Neural progenitor cell (in vitro differentiated cells): ENCODE data around the gene CTXND1. TPM values are rescaled to one million over a fixed set of nuclear protein-coding genes. Genes with fewer than 3 reads are reported as not detected.

Experiments used
- DNase-seq: peaks from one replicate; pipeline ENCODE4 v3.0.0-alpha.2; 2016; ENCODE audit warnings: low spot score
- H2AFZ ChIP-seq: fragments of 200-600 bp; sonication (generic); replicated peaks from 2 replicates; pipeline ENCODE4 v1.6.1; 2016; ENCODE audit warnings: antibody characterized with exemption
- H3F3A ChIP-seq: fragments of 200-600 bp; sonication (generic); 2 replicates; pipeline ENCODE4 v1.6.1; 2016; ENCODE audit warnings: antibody characterized with exemption, low read depth
- H3K27ac ChIP-seq: fragments of 200-600 bp; sonication (generic); 2 replicates; pipeline ENCODE4 v1.5.1; 2016; ENCODE audit warnings: mild to moderate bottlenecking
- H3K27me3 ChIP-seq: fragments of 200-600 bp; sonication (generic); 2 replicates; pipeline ENCODE4 v1.6.1; 2016; ENCODE audit warnings: mild to moderate bottlenecking, moderate library complexity
- H3K36me3 ChIP-seq: fragments of 200-600 bp; sonication (generic); 2 replicates; pipeline ENCODE4 v1.5.1; 2016
- H3K4me1 ChIP-seq: fragments of 200-600 bp; sonication (generic); 2 replicates; pipeline ENCODE4 v1.6.1; 2016; ENCODE audit warnings: mixed run types
- H3K4me2 ChIP-seq: fragments of 200-600 bp; sonication (generic); 2 replicates; pipeline ENCODE4 v1.6.1; 2016
- H3K4me3 ChIP-seq: fragments of 200-600 bp; sonication (generic); 2 replicates; pipeline ENCODE4 v1.5.1; 2016
- H3K79me2 ChIP-seq: fragments of 200-600 bp; sonication (generic); 2 replicates; pipeline ENCODE4 v1.6.1; 2016; ENCODE audit warnings: low read depth
- H3K9ac ChIP-seq: fragments of 200-600 bp; sonication (generic); 2 replicates; pipeline ENCODE4 v1.6.1; 2016
- H3K9me3 ChIP-seq: fragments of 200-600 bp; sonication (generic); 2 replicates; pipeline ENCODE4 v1.5.1; 2016; ENCODE audit warnings: low read depth
- H4K20me1 ChIP-seq: fragments of 200-600 bp; sonication (generic); 2 replicates; pipeline ENCODE4 v1.6.1; 2016; ENCODE audit warnings: low read depth
- H3K27ac Mint-ChIP-seq: 3 replicates; pipeline ENCODE4 v1.8.0; 2021; ENCODE audit warnings: mixed read lengths
- H3K27me3 Mint-ChIP-seq: 2 replicates; pipeline ENCODE4 v1.8.0; 2022; ENCODE audit warnings: low read depth, mild to moderate bottlenecking, inconsistent platforms, moderate library complexity, mixed read lengths; ENCODE audit not compliant: insufficient read depth
- H3K36me3 Mint-ChIP-seq: 3 replicates; pipeline ENCODE4 v1.8.0; 2021; ENCODE audit warnings: mixed read lengths
- H3K4me1 Mint-ChIP-seq: 3 replicates; pipeline ENCODE4 v1.8.0; 2021; ENCODE audit warnings: mixed read lengths
- H3K4me3 Mint-ChIP-seq: 3 replicates; pipeline ENCODE4 v1.8.0; 2021; ENCODE audit warnings: mild to moderate bottlenecking, moderate library complexity, mixed read lengths
- H3K9me3 Mint-ChIP-seq: 3 replicates; pipeline ENCODE4 v1.8.0; 2020; ENCODE audit warnings: mixed read lengths
- CTCF ChIP-seq: fragments of 200-600 bp; sonication (generic); IDR thresholded peaks from 2 replicates; pipeline ENCODE4 v1.5.1; 2017; ENCODE audit warnings: antibody characterized with exemption, mild to moderate bottlenecking
- EZH2 ChIP-seq: fragments of 200-600 bp; sonication (generic); IDR thresholded peaks from 2 replicates; pipeline ENCODE4 v1.6.1; 2017; ENCODE audit warnings: antibody characterized with exemption, mild to moderate bottlenecking, moderate library complexity
- EZH2phosphoT487 ChIP-seq: fragments of 200-600 bp; sonication (generic); IDR thresholded peaks from 2 replicates; pipeline ENCODE4 v1.6.1; 2017; ENCODE audit warnings: antibody characterized with exemption
- total RNA-seq: library from RNA; depleted of rRNA; stranded (reverse); fragments of >200 nt; gene quantifications from 2 replicates; pipeline ENCODE4 v1.2.3, GENCODE V29; 2015; ENCODE audit warnings: low replicate concordance

The CTXND1 gene
- total RNA-seq, 1 donor from 2014 or later: not detected

DNA sequence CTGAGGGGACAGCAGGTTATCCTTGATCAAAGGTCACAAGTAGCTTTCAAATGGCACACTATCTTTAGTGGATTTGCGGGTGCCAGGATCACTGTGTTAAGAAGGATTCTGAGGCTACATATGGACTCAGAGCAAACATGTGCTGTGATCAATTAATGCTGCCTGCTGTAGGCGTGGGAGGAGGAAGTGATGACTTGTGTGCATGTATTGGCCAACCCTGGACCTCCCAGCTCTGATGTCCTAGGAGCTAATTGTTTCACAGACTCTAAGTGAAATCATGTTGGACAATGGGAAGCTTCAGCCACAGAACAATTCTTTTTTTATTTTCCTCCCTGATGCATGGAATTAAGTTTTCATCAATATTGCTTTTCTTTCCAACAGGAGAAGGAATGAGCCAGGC, 74.9 kb downstream of the CTXND1 start:
- Histone ChIP-seq H4K20me1 (no peaks in the 10 kb centered on the region), H3K36me3 (no peaks in the 10 kb centered on the region), H3K9me3 (no peaks in the 10 kb centered on the region), H3F3A (no peaks in the 10 kb centered on the region), H3K4me3 (no peak overlapping the region), H3K27me3 (no peaks in the 10 kb centered on the region), H3K4me1 (no peaks in the 10 kb centered on the region), H2AFZ (no peak overlapping the region), H3K9ac (no peak overlapping the region), H3K79me2 (no peaks in the 10 kb centered on the region), H3K27ac (no peak overlapping the region), H3K4me2 (no peak overlapping the region)
- Mint-ChIP-seq H3K36me3 (peaks cover 12% of the 10 kb centered on the region), H3K4me3 (no peak overlapping the region), H3K27me3 (peaks cover 9% of the 10 kb centered on the region), H3K4me1 (peaks cover 1% of the 10 kb centered on the region), H3K9me3 (no peaks in the 10 kb centered on the region), H3K27ac (no peak overlapping the region)
- DNase-seq: no peak
- TF ChIP-seq EZH2: no peak
- no peak for TF ChIP-seq EZH2phosphoT487
- no peak for TF ChIP-seq CTCF

- Mint-ChIP-seq H3K27me3 (peaks cover 9% of the 10 kb centered on the region), H3K27ac (no peak overlapping the region), H3K4me1 (peaks cover 6% of the 10 kb centered on the region), H3K4me3 (no peak overlapping the region), H3K36me3 (peaks cover 9% of the 10 kb centered on the region), H3K9me3 (no peaks in the 10 kb centered on the region)
- H3K79me2 ChIP-seq: no peaks in the 10 kb centered on the region
- no peaks in the 10 kb centered on the region for H3K27me3 ChIP-seq
- no peaks in the 10 kb centered on the region for H3F3A ChIP-seq
- no peak overlapping the region for H3K27ac ChIP-seq
- H3K4me1 ChIP-seq: no peaks in the 10 kb centered on the region
- no peaks in the 10 kb centered on the region for H4K20me1 ChIP-seq
- H2AFZ ChIP-seq: no peak overlapping the region
- no peak overlapping the region for H3K9ac ChIP-seq
- no peak overlapping the region for H3K4me3 ChIP-seq
- TF ChIP-seq CTCF: no peak
- no peak for TF ChIP-seq EZH2phosphoT487
- TF ChIP-seq EZH2: no peak
- no peak overlapping the region for H3K4me2 ChIP-seq
- no peaks in the 10 kb centered on the region for H3K9me3 ChIP-seq
- H3K36me3 ChIP-seq: no peaks in the 10 kb centered on the region
- DNase-seq: no peak
These were observed 75.6 kb downstream of the CTXND1 start for GRCh38 chr15:80176443-80176842.

- H3K79me2 ChIP-seq: no peaks in the 10 kb centered on the region
- H3K27me3 ChIP-seq: no peaks in the 10 kb centered on the region
- H3K4me1 ChIP-seq: no peaks in the 10 kb centered on the region
- H2AFZ ChIP-seq: no peak overlapping the region
- H3K27ac Mint-ChIP-seq: no peak overlapping the region
- TF ChIP-seq EZH2phosphoT487: no peak
- TF ChIP-seq CTCF: no peak
- no peak for TF ChIP-seq EZH2
- H3K27me3 Mint-ChIP-seq: peaks cover 10% of the 10 kb centered on the region
- H3K4me3 Mint-ChIP-seq: no peak overlapping the region
- no peak overlapping the region for H3K27ac ChIP-seq
- no peaks in the 10 kb centered on the region for H3K36me3 ChIP-seq
- peaks cover 6% of the 10 kb centered on the region for H3K4me1 Mint-ChIP-seq
- H3F3A ChIP-seq: no peaks in the 10 kb centered on the region
- no peaks in the 10 kb centered on the region for H3K9me3 ChIP-seq
- H4K20me1 ChIP-seq: no peaks in the 10 kb centered on the region
- H3K4me2 ChIP-seq: no peak overlapping the region
- H3K9ac ChIP-seq: no peak overlapping the region
- no peaks in the 10 kb centered on the region for H3K9me3 Mint-ChIP-seq
- no peak overlapping the region for H3K4me3 ChIP-seq
- no peak for DNase-seq
- H3K36me3 Mint-ChIP-seq: peaks cover 7% of the 10 kb centered on the region
These were observed 76.6 kb downstream of the CTXND1 start for GRCh38 chr15:80175436-80175835.
